ENCODE measurements around the gene ILF2.

Gene ILF2

GRCh38 chr1:153626477-153626903, 44.3 kb downstream of the ILF2 start:
- DNase-seq, result no peak

GRCh38 chr1:153624965-153625611, 45.7 kb downstream of the ILF2 start:
- DNase-seq, result no peak

- DNase-seq, result no peak
Observed at GRCh38 chr1:153623101-153623500, 47.7 kb downstream of the ILF2 start.

GRCh38 chr1:153619171-153619570, 51.6 kb downstream of the ILF2 start:
- no peak for DNase-seq

GRCh38 chr1:153617663-153618062, 53.1 kb downstream of the ILF2 start:
- peak; percentile 77 for DNase-seq

GRCh38 chr1:153616917-153617311, 53.9 kb downstream of the ILF2 start:
- DNase-seq, result no peak

- DNase-seq, result no peak
Observed at GRCh38 chr1:153616144-153616916, 54.5 kb downstream of the ILF2 start, which contains the start of gene S100A14. S100A14 (minus strand) TSS chr1:153616325; CDS start chr1:153615858, 467 bp downstream.

GRCh38 chr1:153615406-153615805, 55.4 kb downstream of the ILF2 start:
- no peak for DNase-seq

GRCh38 chr1:153614906-153615305, 55.9 kb downstream of the ILF2 start:
- no peak for DNase-seq

- DNase-seq, result no peak
Observed at GRCh38 chr1:153614189-153614900, 56.4 kb downstream of the ILF2 start.

- DNase-seq, result no peak
Observed at GRCh38 chr1:153613406-153613805, 57.4 kb downstream of the ILF2 start.

- DNase-seq, result no peak
Observed at GRCh38 chr1:153612755-153613331, 58.0 kb downstream of the ILF2 start, which contains the start of gene S100A16. S100A16 (minus strand) TSS chr1:153613137; CDS start chr1:153608151, 4,986 bp downstream.

GRCh38 chr1:153612111-153612754, 58.6 kb downstream of the ILF2 start:
- DNase-seq, result no peak

Data from activated gamma-delta T cell treated with Interleukin-2 at 50 U/mL for 16 hours (primary cell).